SH-SY5Y (cell line): ENCODE data around the gene CNGA3.

ENCODE experiments used
- GATA2 ChIP-seq: IDR thresholded peaks from 2 replicates; pipeline ENCODE4 v1.6.1; 2011; ENCODE audit warnings: mild to moderate bottlenecking, low read depth, low read length
- GATA3 ChIP-seq: IDR thresholded peaks from 2 replicates; pipeline ENCODE4 v1.6.1; 2011; ENCODE audit warnings: low read depth, mild to moderate bottlenecking, low read length, moderate library complexity

- TF ChIP-seq GATA3 (no peak), GATA2 (no peak)
Observed at GRCh38 chr2:98298683-98299164, 47.5 kb upstream of the CNGA3 start.
